VCaP (cell line): Measurements from ENCODE around the gene NOG.

ENCODE experiments used
- H3K27ac ChIP-seq: fragments of 450-650 bp; 2 replicates; pipeline ENCODE4 v1.5.1; 2017
- CTCF ChIP-seq: fragments of 450-650 bp; conservative IDR thresholded peaks from 2 replicates; pipeline ENCODE4 v1.5.1; 2017; ENCODE audit warnings: mild to moderate bottlenecking, moderate library complexity

NOG gene

DNA sequence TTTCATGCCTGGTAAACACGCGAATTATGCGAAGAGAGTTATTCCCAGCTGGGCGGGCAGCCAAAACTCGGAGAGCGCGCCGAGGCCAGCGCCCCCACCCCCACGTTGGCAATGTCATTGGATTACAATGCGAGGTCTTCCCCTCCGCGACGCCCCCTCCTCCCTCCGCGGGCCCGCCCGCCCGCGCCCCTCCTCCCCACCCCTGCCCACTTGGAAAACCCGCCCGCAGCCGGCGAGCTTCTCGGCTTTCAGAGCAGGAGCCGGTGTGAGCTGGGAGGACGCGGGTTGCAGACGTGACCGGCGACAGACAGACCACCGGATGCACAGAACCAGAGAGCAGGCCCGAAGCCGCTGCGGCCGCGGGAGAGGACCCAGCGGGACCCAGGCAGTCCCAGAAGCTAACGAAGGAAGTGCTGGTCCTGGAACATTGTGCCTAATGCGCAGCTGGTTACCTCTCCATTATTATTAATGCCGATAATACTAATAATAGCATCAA lies 4.0 kb downstream of the NOG start:
- no peak overlapping the region for H3K27ac ChIP-seq
- TF ChIP-seq CTCF = no peak

- no peak for TF ChIP-seq CTCF
- no peak overlapping the region for H3K27ac ChIP-seq
Observed at GRCh38 chr17:56598466-56598865, 5.0 kb downstream of the NOG start.

- no peak overlapping the region for H3K27ac ChIP-seq
- TF ChIP-seq CTCF = no peak
Observed at GRCh38 chr17:56599088-56599487, 5.6 kb downstream of the NOG start.

DNA sequence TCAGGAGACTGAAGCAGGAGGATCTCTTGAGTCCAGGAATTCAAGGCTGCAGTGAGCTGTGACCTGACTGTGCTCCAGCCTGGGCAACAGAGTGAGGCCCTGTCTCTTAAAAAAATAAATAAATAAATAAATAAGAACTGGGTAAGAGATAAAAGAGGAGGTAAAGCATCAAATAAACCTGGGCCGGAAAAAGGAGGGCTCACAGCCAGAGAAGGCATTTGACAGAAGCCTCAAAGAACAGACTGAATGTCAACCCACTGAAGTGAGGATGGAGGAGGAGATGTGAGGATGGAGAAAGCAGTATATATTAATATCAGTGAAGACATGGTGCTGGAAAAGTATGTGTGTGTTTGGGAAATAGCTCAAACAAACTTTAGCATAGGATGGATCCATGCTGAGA lies 6.1 kb downstream of the NOG start:
- H3K27ac ChIP-seq = no peak overlapping the region
- no peak for TF ChIP-seq CTCF

DNA sequence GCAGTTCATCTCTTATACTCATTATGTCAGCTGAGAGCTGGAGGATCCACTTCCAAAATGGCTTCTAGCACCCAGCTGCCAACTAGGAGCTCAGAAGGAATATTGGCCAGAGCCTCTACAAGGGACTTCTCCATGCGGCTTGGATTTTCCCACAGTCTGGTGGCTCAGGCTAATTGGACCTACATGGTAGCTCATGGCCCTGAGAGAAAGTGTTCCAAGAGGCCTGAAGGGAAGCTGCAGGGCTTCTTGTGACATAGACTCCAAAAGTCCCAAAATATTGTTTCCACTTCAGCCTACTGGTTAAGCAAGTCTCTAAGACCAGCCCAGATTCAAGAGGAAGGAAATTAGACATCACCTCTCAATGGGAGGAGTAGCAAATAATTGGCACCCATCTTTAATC lies 6.8 kb downstream of the NOG start:
- H3K27ac ChIP-seq = no peak overlapping the region
- TF ChIP-seq CTCF = no peak

- TF ChIP-seq CTCF = no peak
- no peak overlapping the region for H3K27ac ChIP-seq
Observed at GRCh38 chr17:56601591-56601990, 8.1 kb downstream of the NOG start.

- no peak overlapping the region for H3K27ac ChIP-seq
- no peak for TF ChIP-seq CTCF
Observed at GRCh38 chr17:56602292-56603130, 9.0 kb downstream of the NOG start.
